ENCODE data around the gene INAFM2.

Gene INAFM2

GRCh38 chr15:40357246-40357645 is 33.8 kb downstream of the INAFM2 start:
- no peak for TF ChIP-seq CTCF (IDR thresholded peaks at IDR 0.05)
- H3K27me3 Mint-ChIP-seq (ENCODE audit: low read depth, poor library complexity), result peaks cover 39% of the 10 kb centered on the region
- DNase-seq, result no peak

GRCh38 chr15:40357723-40358470 is 34.4 kb downstream of the INAFM2 start, which contains the start of gene DISP2:
Gene DISP2, plus strand, starts transcription at chr15:40358219. Its CDS starts 103 bp downstream, at chr15:40358322.
- H3K27ac Mint-ChIP-seq, result no peak within 1 kb of the TSS

More at GRCh38 chr15:40357246-40357645, 33.8 kb downstream of the INAFM2 start:
- Mint-ChIP-seq H3K4me3 (peak overlapping the region; percentile 80), H3K27ac (no peak overlapping the region), H3K36me3 (ENCODE audit: low read depth) (no peaks in the 10 kb centered on the region), H3K4me1 (peaks cover 41% of the 10 kb centered on the region), H3K9me3 (no peaks in the 10 kb centered on the region)

GRCh38 chr15:40358471-40359353 is 35.2 kb downstream of the INAFM2 start:
- TF ChIP-seq CTCF (IDR thresholded peaks at IDR 0.05), result no peak
- DNase-seq, result no peak
- Mint-ChIP-seq H3K9me3 (no peaks in the 10 kb centered on the region), H3K36me3 (ENCODE audit: low read depth) (no peaks in the 10 kb centered on the region), H3K4me1 (peaks cover 27% of the 10 kb centered on the region), H3K4me3 (peak overlapping the region; percentile 77), H3K27ac (no peak overlapping the region), H3K27me3 (ENCODE audit: low read depth, poor library complexity) (peaks cover 51% of the 10 kb centered on the region)

More at GRCh38 chr15:40357723-40358470, 34.4 kb downstream of the INAFM2 start, which contains the start of gene DISP2:
- TF ChIP-seq CTCF (IDR thresholded peaks at IDR 0.05), result no peak
- Mint-ChIP-seq H3K4me3 (peak within 1 kb of the TSS; percentile 80), H3K9me3 (no peaks in the 10 kb centered on the region), H3K36me3 (ENCODE audit: low read depth) (no peaks in the 10 kb centered on the region), H3K4me1 (peaks cover 35% of the 10 kb centered on the region), H3K27me3 (ENCODE audit: low read depth, poor library complexity) (peaks cover 45% of the 10 kb centered on the region)
- DNase-seq, result peak; percentile 96

GRCh38 chr15:40360015-40360414 is 36.5 kb downstream of the INAFM2 start:
- TF ChIP-seq CTCF (IDR thresholded peaks at IDR 0.05), result no peak
- peaks cover 14% of the 10 kb centered on the region for H3K4me1 Mint-ChIP-seq
- DNase-seq, result no peak
- H3K27ac Mint-ChIP-seq, result no peak overlapping the region
- no peaks in the 10 kb centered on the region for H3K9me3 Mint-ChIP-seq
- no peaks in the 10 kb centered on the region for H3K36me3 Mint-ChIP-seq (ENCODE audit: low read depth)
- H3K4me3 Mint-ChIP-seq, result no peak overlapping the region
- H3K27me3 Mint-ChIP-seq (ENCODE audit: low read depth, poor library complexity), result peaks cover 54% of the 10 kb centered on the region

- Mint-ChIP-seq H3K4me1 (peaks cover 8% of the 10 kb centered on the region), H3K27ac (no peak overlapping the region), H3K27me3 (ENCODE audit: low read depth, poor library complexity) (peaks cover 67% of the 10 kb centered on the region), H3K36me3 (ENCODE audit: low read depth) (no peaks in the 10 kb centered on the region), H3K9me3 (no peaks in the 10 kb centered on the region), H3K4me3 (no peak overlapping the region)
- no peak for TF ChIP-seq CTCF (IDR thresholded peaks at IDR 0.05)
- DNase-seq, result no peak
Observed at GRCh38 chr15:40361640-40362039, 38.1 kb downstream of the INAFM2 start.
